WTC11 (cell line): Measurements from ENCODE around the gene NCS1. TPM values are rescaled to one million over a fixed set of nuclear protein-coding genes. Genes with fewer than 3 reads are reported as not detected.
A peak's percentile ranks its signal among the peaks of the same experiment; 100 is the strongest.

Experiments
- ATAC-seq: fragments of 200-7000 bp; cut with Tn5 transposase; 2 replicates; pipeline ENCODE4 v1.10.0; 2021; ENCODE audit warnings: mild to moderate bottlenecking, moderate library complexity
- CTCF ChIA-PET: fragments of 300-600 bp; sonication (Branson Sonifier 250); formaldehyde crosslinking; loops from one replicate; lab custom pipeline; 2021; ENCODE audit warnings: antibody characterized with exemption; lab: Charles Lee
- POLR2A ChIA-PET: fragments of 350-600 bp; sonication (Branson Sonifier 250); formaldehyde crosslinking; loops from one replicate; lab custom pipeline; 2021; ENCODE audit warnings: antibody characterized with exemption; lab: Charles Lee
- DNase-seq: peaks from one replicate; pipeline ENCODE4 v3.0.0; 2021; ENCODE audit warnings: low spot score
- H3K27ac Mint-ChIP-seq: 2 replicates; pipeline ENCODE4 v1.8.0; 2021; ENCODE audit warnings: mixed read lengths
- H3K27me3 Mint-ChIP-seq: 2 replicates; pipeline ENCODE4 v1.8.0; 2021; ENCODE audit warnings: low read depth, mild to moderate bottlenecking, moderate library complexity, mixed read lengths
- H3K36me3 Mint-ChIP-seq: 2 replicates; pipeline ENCODE4 v1.8.0; 2021; ENCODE audit warnings: mixed read lengths
- H3K4me1 Mint-ChIP-seq: 2 replicates; pipeline ENCODE4 v1.8.0; 2022; ENCODE audit warnings: mixed read lengths
- H3K4me3 Mint-ChIP-seq: 2 replicates; pipeline ENCODE4 v1.8.0; 2021; ENCODE audit warnings: mild to moderate bottlenecking, moderate library complexity, mixed read lengths
- H3K9me3 Mint-ChIP-seq: 2 replicates; pipeline ENCODE4 v1.8.0; 2021; ENCODE audit warnings: mixed read lengths
- AR ChIP-seq: fragments of 250-450 bp; sonication (Bioruptor Pico); IDR thresholded peaks from 2 replicates; pipeline ENCODE4 v1.9.0; 2021; ENCODE audit warnings: mild to moderate bottlenecking
- ARID4B ChIP-seq: sonication (generic); formaldehyde crosslinking; IDR thresholded peaks from 2 replicates; pipeline ENCODE4 v1.8.0; 2023; ENCODE audit warnings: missing genetic modification reagents, mild to moderate bottlenecking, borderline replicate concordance
- ATF3 ChIP-seq: sonication (generic); formaldehyde crosslinking; conservative IDR thresholded peaks from 2 replicates; pipeline ENCODE4 v1.8.1; 2022; ENCODE audit warnings: mild to moderate bottlenecking, missing genetic modification reagents
- E2F1 ChIP-seq: sonication (generic); formaldehyde crosslinking; IDR thresholded peaks from 2 replicates; pipeline ENCODE4 v1.8.0; 2022; ENCODE audit warnings: mild to moderate bottlenecking, missing genetic modification reagents
- FOXP1 ChIP-seq: sonication (generic); formaldehyde crosslinking; IDR thresholded peaks from 2 replicates; pipeline ENCODE4 v1.8.0; 2022; ENCODE audit warnings: missing genetic modification reagents, mild to moderate bottlenecking, moderate library complexity, borderline replicate concordance
- HMGA2 ChIP-seq: fragments of 250-450 bp; sonication (Bioruptor Pico); IDR thresholded peaks from 2 replicates; pipeline ENCODE4 v1.4.0; 2021; ENCODE audit warnings: mild to moderate bottlenecking, moderate library complexity
- NFATC4 ChIP-seq: fragments of 250-450 bp; sonication (Bioruptor Pico); IDR thresholded peaks from 2 replicates; pipeline ENCODE4 v1.9.0; 2021; ENCODE audit warnings: mild to moderate bottlenecking
- NFE2L1 ChIP-seq: sonication (generic); formaldehyde crosslinking; IDR thresholded peaks from 2 replicates; pipeline ENCODE4 v1.8.1; 2023; ENCODE audit warnings: missing genetic modification reagents
- NFYB ChIP-seq: sonication (generic); formaldehyde crosslinking; conservative IDR thresholded peaks from 2 replicates; pipeline ENCODE4 v1.8.0; 2022; ENCODE audit warnings: low read depth, missing genetic modification reagents
- NR1H2 ChIP-seq: sonication (generic); formaldehyde crosslinking; IDR thresholded peaks from 2 replicates; pipeline ENCODE4 v1.9.0; 2021; ENCODE audit warnings: mild to moderate bottlenecking, moderate library complexity, missing genetic modification reagents
- RELA ChIP-seq: sonication (generic); formaldehyde crosslinking; IDR thresholded peaks from 2 replicates; pipeline ENCODE4 v1.8.1; 2022; ENCODE audit warnings: missing genetic modification reagents, mild to moderate bottlenecking, borderline replicate concordance
- SP1 ChIP-seq: sonication (generic); formaldehyde crosslinking; conservative IDR thresholded peaks from 2 replicates; pipeline ENCODE4 v1.8.1; 2022; ENCODE audit warnings: missing genetic modification reagents
- TEAD4 ChIP-seq: sonication (generic); formaldehyde crosslinking; IDR thresholded peaks from 2 replicates; pipeline ENCODE4 v1.8.0; 2022; ENCODE audit warnings: mild to moderate bottlenecking, missing genetic modification reagents
- USF1 ChIP-seq: sonication (generic); formaldehyde crosslinking; IDR thresholded peaks from 2 replicates; pipeline ENCODE4 v1.8.0; 2022; ENCODE audit warnings: mild to moderate bottlenecking, missing genetic modification reagents
- ZMAT4 ChIP-seq: fragments of 250-450 bp; sonication (Bioruptor Pico); IDR thresholded peaks from 2 replicates; pipeline ENCODE4 v1.9.0; 2021; ENCODE audit warnings: mild to moderate bottlenecking
- total RNA-seq: library from RNA; stranded (reverse); gene quantifications from 3 replicates; pipeline ENCODE4 v1.2.3, GENCODE V29; 2021

The NCS1 gene
- total RNA-seq, 1 experiment from 2014 or later, result 32.4 TPM

- TF ChIP-seq ARID4B, result no peak
- no peaks in the 10 kb centered on the region for H3K36me3 Mint-ChIP-seq
- ChIA-PET CTCF (no interaction called here), POLR2A (no interaction called here)
- H3K27ac Mint-ChIP-seq, result peak overlapping the region; percentile 65; the same call in 1 of the 2 replicates
- H3K9me3 Mint-ChIP-seq, result no peaks in the 10 kb centered on the region
- peaks cover 30% of the 10 kb centered on the region for H3K4me1 Mint-ChIP-seq
- no peak for ATAC-seq
- H3K27me3 Mint-ChIP-seq, result no peaks in the 10 kb centered on the region
- DNase-seq, result no peak
- no peak overlapping the region for H3K4me3 Mint-ChIP-seq
Measured at GRCh38 chr9:130191749-130192120, 19.5 kb downstream of the NCS1 start.

GRCh38 chr9:130192382-130192999 is 20.3 kb downstream of the NCS1 start:
- POLR2A ChIA-PET, result no interaction called here
- Mint-ChIP-seq H3K27me3 (no peaks in the 10 kb centered on the region), H3K27ac (peak overlapping the region; percentile 49), H3K9me3 (no peaks in the 10 kb centered on the region), H3K4me3 (no peak overlapping the region), H3K4me1 (peaks cover 27% of the 10 kb centered on the region), H3K36me3 (no peaks in the 10 kb centered on the region)
- ATAC-seq (no peak), DNase-seq (no peak)
- CTCF ChIA-PET, result no interaction called here
- TF ChIP-seq ZMAT4 (CRISPR knock-in tag) (no peak), TEAD4 (no peak), AR (CRISPR knock-in tag) (no peak), USF1 (no peak), SP1 (CRISPR knock-in tag) (no peak), E2F1 (CRISPR knock-in tag) (no peak), ATF3 (CRISPR knock-in tag) (no peak), HMGA2 (CRISPR knock-in tag) (no peak)

- CTCF ChIA-PET, result interaction anchor here (0.9 to 1.7 kb wide), 8 partner anchors 17 to 122 kb away, joined by 3 to 8 read pairs (median 4); no protein-coding TSS in a partner anchor
- Mint-ChIP-seq H3K9me3 (no peaks in the 10 kb centered on the region), H3K36me3 (no peaks in the 10 kb centered on the region), H3K27ac (peak overlapping the region; percentile 57; the same call in 1 of the 2 replicates), H3K4me1 (peaks cover 23% of the 10 kb centered on the region), H3K4me3 (no peak overlapping the region), H3K27me3 (no peaks in the 10 kb centered on the region)
- TF ChIP-seq NFE2L1 (CRISPR knock-in tag) (no peak), RELA (CRISPR knock-in tag) (no peak), FOXP1 (no peak), NR1H2 (no peak), SP1 (CRISPR knock-in tag) (no peak), E2F1 (CRISPR knock-in tag) (no peak), NFATC4 (CRISPR knock-in tag) (no peak), NFYB (CRISPR knock-in tag) (no peak)
- POLR2A ChIA-PET, result interaction anchor here (0.5 kb wide), 1 partner anchor 1506 kb away, joined by 7 read pairs; no protein-coding TSS in a partner anchor
- DNase-seq, result no peak
- ATAC-seq, result peak; percentile 32
Measured at GRCh38 chr9:130193103-130193502, 20.9 kb downstream of the NCS1 start.
